Adipocyte (in vitro differentiated cells): ENCODE results near the gene SMIM36.
"Not testable (repeated sequence)": the region's sequence is repeated elsewhere in the genome, so short reads cannot be mapped to it uniquely, and the experiment has no call there.

Experiments used
- DNase-seq: peaks from one replicate; pipeline ENCODE4 v3.0.0-alpha.2; 2015; ENCODE audit warnings: low read depth
- H3K27me3 ChIP-seq: replicated peaks from 2 replicates; pipeline ENCODE4 v1.7.0; 2013; ENCODE audit warnings: mild to moderate bottlenecking, low read length, moderate library complexity; ENCODE audit not compliant: control insufficient read depth, insufficient read depth
- H3K36me3 ChIP-seq: 2 replicates; pipeline ENCODE4 v1.7.0; 2013; ENCODE audit warnings: low read length, mild to moderate bottlenecking, moderate library complexity; ENCODE audit not compliant: control insufficient read depth, insufficient read depth, severe bottlenecking
- H3K4me1 ChIP-seq: 2 replicates; pipeline ENCODE4 v1.7.0; 2013; ENCODE audit warnings: mild to moderate bottlenecking, low read length, moderate library complexity; ENCODE audit not compliant: control insufficient read depth, insufficient read depth
- H3K4me3 ChIP-seq: 2 replicates; pipeline ENCODE4 v1.7.0; 2013; ENCODE audit warnings: mild to moderate bottlenecking, low read length, moderate library complexity
- H3K9ac ChIP-seq: 2 replicates; pipeline ENCODE4 v1.7.0; 2013; ENCODE audit warnings: mild to moderate bottlenecking, low read length, moderate library complexity
- H3K9me3 ChIP-seq: 2 replicates; pipeline ENCODE4 v1.7.0; 2013; ENCODE audit warnings: mild to moderate bottlenecking, low read length, moderate library complexity; ENCODE audit not compliant: control insufficient read depth

SMIM36 gene

DNA sequence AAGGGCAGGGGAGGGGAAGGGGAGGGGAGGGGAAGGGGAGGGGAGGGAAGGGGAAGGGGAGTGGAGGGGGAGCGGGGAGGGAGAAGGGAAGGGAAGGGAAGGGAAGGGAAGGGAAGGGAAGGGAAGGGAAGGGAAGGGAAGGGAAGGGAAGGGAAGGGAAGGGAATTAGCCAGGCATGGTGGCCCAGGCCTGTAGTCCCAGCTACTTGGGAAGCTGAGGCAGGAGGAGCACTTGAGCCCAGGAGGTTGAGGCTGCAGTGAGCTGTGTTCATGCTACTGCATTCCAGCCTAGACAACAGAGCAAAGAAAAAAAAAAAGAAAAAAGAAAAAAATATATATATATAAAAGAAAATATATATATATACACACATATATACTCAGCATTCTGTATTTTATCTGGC lies 79.3 kb downstream of the SMIM36 start:
- not testable (repeated sequence) for H3K27me3 ChIP-seq, DNase-seq, H3K9ac ChIP-seq, H3K9me3 ChIP-seq, H3K36me3 ChIP-seq, H3K4me3 ChIP-seq
- peaks cover 65% of the 10 kb centered on the region for H3K4me1 ChIP-seq

DNA sequence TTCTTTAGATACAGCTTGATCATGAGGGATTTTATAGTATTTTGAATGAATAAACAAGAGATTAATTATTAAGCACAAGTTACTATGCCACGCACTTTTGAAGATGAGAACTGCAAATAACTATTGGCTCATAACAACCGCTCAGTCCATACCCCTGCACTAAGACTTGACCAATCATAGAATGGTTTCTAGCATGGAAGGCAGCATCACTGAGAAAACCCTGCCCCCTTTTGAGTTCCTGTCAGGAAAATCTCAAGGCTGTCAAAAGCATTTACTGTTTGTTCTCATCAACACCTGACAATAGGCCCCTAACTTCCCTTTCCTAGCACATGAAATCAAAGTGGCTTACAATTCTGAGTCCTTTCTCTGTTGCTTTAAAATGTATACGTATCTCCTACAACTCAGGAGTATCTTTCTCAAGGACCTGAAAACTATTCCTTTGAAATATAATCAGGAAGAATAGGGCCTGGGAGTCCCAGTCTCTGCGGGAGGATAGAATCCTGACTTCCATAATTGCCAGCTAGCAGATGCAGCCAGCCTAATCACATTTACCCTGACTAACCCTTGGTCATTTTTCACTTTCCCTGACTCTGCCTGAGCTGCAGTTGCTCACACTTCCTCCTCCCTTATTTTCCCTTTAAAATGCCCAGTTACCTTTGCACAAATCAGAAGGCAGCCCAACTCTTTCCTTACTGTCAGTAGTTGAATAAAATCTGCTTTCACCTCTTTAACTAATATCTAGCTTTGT lies 80.5 kb downstream of the SMIM36 start:
- DNase-seq: no peak
- Histone ChIP-seq H3K4me1 (peaks cover 63% of the 10 kb centered on the region), H3K36me3 (no peaks in the 10 kb centered on the region), H3K9ac (no peak overlapping the region), H3K4me3 (no peak overlapping the region), H3K9me3 (no peaks in the 10 kb centered on the region), H3K27me3 (no peaks in the 10 kb centered on the region)

DNA sequence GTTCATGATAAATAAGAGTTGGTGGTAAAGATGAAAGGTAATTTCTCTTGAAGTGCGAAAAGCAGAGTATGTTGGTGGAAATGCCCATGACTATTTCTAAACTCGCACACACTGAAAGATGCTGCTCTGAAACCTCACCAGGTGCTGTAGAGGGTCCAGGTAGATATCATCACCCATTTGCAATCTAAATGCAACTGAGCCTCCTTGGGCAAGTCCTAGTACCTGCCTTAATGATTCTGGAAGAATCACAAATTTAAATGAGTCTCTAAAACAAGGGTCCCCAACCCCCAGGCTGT lies 83.7 kb downstream of the SMIM36 start:
- Histone ChIP-seq H3K4me3 (no peak overlapping the region), H3K27me3 (no peaks in the 10 kb centered on the region), H3K9ac (peak overlapping the region; percentile 53), H3K36me3 (no peaks in the 10 kb centered on the region), H3K9me3 (no peaks in the 10 kb centered on the region), H3K4me1 (peaks cover 41% of the 10 kb centered on the region)
- DNase-seq: no peak

DNA sequence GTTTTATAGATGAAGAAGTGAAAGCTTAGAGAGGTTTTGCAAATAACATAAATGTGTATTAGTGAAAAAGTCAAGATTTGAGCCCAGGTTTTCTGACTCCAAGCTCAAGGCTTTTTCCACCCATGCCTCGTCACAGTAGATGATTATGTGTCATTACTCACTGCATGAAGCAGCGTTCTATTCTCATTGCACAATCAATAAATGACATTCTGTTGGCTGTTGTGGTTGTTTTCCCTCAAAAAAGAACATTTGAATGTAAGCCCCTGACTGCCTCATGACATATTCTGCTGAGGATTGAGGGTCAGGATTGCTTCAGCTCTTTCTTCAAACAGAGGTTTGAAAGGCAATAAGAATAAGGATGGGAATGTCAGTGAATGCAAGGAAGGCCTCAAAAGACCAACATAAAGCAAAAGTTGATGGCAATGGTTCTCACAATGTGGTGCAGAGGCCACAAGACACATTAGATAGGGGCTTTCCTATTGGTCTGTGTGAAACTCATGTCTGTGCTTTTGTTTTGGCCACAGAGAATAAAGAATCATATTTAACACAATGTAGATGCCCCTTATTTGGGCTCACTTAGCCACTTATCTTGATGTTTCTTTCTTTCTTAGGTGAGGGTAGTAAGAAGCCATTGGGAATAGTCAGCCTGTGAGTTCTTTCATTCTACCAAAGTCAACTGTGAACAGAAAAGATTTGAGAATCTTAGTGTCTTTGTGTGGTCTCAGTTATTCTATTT lies 84.2 kb downstream of the SMIM36 start:
- Histone ChIP-seq H3K4me1 (peaks cover 42% of the 10 kb centered on the region), H3K36me3 (no peaks in the 10 kb centered on the region), H3K27me3 (no peaks in the 10 kb centered on the region), H3K9me3 (no peaks in the 10 kb centered on the region), H3K4me3 (no peak overlapping the region), H3K9ac (peak overlapping the region; percentile 53)
- peak; percentile 79 for DNase-seq

GRCh38 chr17:55424893-55425540 lies 86.2 kb downstream of the SMIM36 start:
- H3K27me3 ChIP-seq: no peaks in the 10 kb centered on the region
- no peak for DNase-seq
- no peaks in the 10 kb centered on the region for H3K36me3 ChIP-seq
- H3K9me3 ChIP-seq: no peaks in the 10 kb centered on the region
- H3K9ac ChIP-seq: no peak overlapping the region
- H3K4me1 ChIP-seq: peaks cover 36% of the 10 kb centered on the region
- H3K4me3 ChIP-seq: no peak overlapping the region

- no peak overlapping the region for H3K4me3 ChIP-seq
- H3K9ac ChIP-seq: no peak overlapping the region
- H3K9me3 ChIP-seq: no peaks in the 10 kb centered on the region
- no peaks in the 10 kb centered on the region for H3K27me3 ChIP-seq
- H3K36me3 ChIP-seq: no peaks in the 10 kb centered on the region
- H3K4me1 ChIP-seq: peaks cover 47% of the 10 kb centered on the region
- no peak for DNase-seq
Measured at GRCh38 chr17:55423535-55423934, 87.7 kb downstream of the SMIM36 start.

DNA sequence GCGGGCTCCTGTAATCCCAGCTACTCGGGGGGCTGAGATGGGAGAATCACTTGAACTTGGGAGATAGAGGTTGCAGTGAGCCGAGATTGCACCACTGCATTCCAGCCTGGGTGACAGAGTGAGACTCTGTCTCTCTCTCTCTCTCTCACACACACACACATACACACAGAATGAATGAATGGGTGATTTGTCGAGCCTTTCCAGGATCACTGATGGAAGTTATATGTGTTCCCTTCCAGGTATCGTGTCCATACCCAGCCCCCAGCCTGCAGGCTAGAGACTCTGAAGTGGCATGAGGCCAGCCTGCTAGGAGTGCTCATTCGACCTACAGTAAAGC lies 88.5 kb downstream of the SMIM36 start:
- not testable (repeated sequence) for H3K9me3 ChIP-seq, H3K36me3 ChIP-seq, H3K9ac ChIP-seq, DNase-seq, H3K4me3 ChIP-seq, H3K27me3 ChIP-seq
- peaks cover 45% of the 10 kb centered on the region for H3K4me1 ChIP-seq

- DNase-seq: peak; percentile 25
- no peaks in the 10 kb centered on the region for H3K27me3 ChIP-seq
Measured at GRCh38 chr17:55421179-55421934, 89.9 kb downstream of the SMIM36 start, which contains the start of gene MMD. MMD (minus strand) TSS chr17:55421835; CDS start chr17:55421695, 140 bp downstream.

GRCh38 chr17:55420776-55421178 lies 90.5 kb downstream of the SMIM36 start:
- no peaks in the 10 kb centered on the region for H3K9me3 ChIP-seq
- DNase-seq: peak; percentile 59
- H3K9ac ChIP-seq: peak overlapping the region; percentile 99
- H3K4me3 ChIP-seq: peak overlapping the region; percentile 98
- no peaks in the 10 kb centered on the region for H3K36me3 ChIP-seq
- H3K27me3 ChIP-seq: no peaks in the 10 kb centered on the region
- H3K4me1 ChIP-seq: peaks cover 50% of the 10 kb centered on the region

More at GRCh38 chr17:55421179-55421934, 89.9 kb downstream of the SMIM36 start, which contains the start of gene MMD:
- peak within 1 kb of the TSS; percentile 98 for H3K4me3 ChIP-seq
- H3K4me1 ChIP-seq: peaks cover 45% of the 10 kb centered on the region
- no peaks in the 10 kb centered on the region for H3K36me3 ChIP-seq
- no peaks in the 10 kb centered on the region for H3K9me3 ChIP-seq
- H3K9ac ChIP-seq: peak within 1 kb of the TSS; percentile 99

DNA sequence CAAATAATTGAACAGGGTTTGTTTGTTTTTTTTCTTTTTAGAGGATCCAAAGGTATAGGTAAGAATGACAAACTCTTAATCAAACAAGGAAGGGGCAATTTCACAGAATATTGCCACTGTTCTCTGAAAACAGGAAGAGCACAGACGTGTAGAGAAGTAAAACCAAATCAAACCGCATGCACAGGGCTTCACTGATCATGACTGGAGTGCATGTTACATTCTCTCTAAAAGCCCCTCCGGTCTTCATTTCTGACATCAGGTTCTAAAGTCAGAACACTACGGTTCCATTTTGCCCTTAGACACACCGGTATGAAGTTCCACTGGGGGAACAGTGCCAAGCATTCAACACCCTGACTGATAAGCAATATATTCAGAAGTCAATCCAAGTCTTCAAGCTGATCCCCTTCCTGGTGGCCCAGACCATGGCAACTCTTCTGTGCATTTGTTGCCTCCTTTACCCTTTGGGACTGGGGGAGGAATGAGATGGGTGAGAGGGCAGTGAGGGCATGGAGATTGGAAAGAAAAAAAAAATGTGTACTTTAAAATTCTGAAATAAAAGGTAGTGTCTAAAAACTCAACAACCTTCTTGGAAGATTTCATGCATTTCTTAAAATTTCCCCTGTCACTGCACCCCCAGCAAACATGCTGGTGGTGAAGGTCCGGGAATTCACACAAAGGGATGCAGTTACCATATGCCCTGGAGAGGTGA lies 91.0 kb downstream of the SMIM36 start:
- Histone ChIP-seq H3K27me3 (no peaks in the 10 kb centered on the region), H3K36me3 (no peaks in the 10 kb centered on the region), H3K9ac (peak overlapping the region; percentile 99), H3K4me1 (peaks cover 50% of the 10 kb centered on the region), H3K9me3 (no peaks in the 10 kb centered on the region), H3K4me3 (peak overlapping the region; percentile 98)
- no peak for DNase-seq
